ENCODE data around the gene ATP10A. TPM values are rescaled to one million over a fixed set of nuclear protein-coding genes. Genes with fewer than 3 reads are reported as not detected.

The ATP10A gene
- polyA plus RNA-seq, 1 of the 3 experiments (the other 2 are of a cell fraction) = not detected

DNA sequence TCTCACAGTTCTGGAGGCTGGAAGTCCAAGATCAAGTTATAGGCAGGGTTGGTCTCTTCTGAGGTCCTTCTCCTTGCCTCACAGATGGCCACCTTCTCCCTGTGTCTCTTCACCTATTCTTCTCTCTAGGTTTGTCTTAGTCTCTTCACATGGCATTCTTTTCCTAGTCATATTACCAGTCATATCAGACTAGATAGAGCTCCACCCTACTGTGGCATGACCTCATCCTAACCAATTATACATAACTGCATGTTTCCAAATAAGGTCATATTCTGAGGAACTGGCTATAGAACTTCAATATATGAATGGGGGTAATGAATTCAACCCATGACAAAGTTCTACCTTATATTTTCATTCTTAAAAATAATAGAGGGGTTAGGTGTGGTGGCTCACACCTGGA, 227.9 kb downstream of the ATP10A start:
- no peaks in the 10 kb centered on the region for H3K27me3 ChIP-seq (ENCODE audit: insufficient read depth)
- H3K36me3 ChIP-seq (replicated peaks in 1 of 2; ENCODE audit: control insufficient read depth in 1 of 2, insufficient read depth in 2 of 2, low read length in 1 of 2) = no peaks in the 10 kb centered on the region
- peaks cover 0 to 4% of the 10 kb centered on the region in 2 experiments; a peak in 1 of 4 replicates for H3K4me1 ChIP-seq (ENCODE audit: control insufficient read depth in 1 of 2, insufficient read depth in 2 of 2, low read depth in 1 of 2, low read length in 1 of 2)
- no peak overlapping the region for H3K9ac ChIP-seq
- H2AFZ ChIP-seq (ENCODE audit: low read depth) = no peak overlapping the region
- TF ChIP-seq TCF12 (IDR thresholded peaks at IDR 0.05) = no peak
- no peak for TF ChIP-seq USF1 (IDR thresholded peaks at IDR 0.05; ENCODE audit: borderline replicate concordance, low read depth)
- TF ChIP-seq FOXJ3 (CRISPR knock-in tag; IDR thresholded peaks at IDR 0.05) = no peak
- no peak for TF ChIP-seq CHD2 (IDR thresholded peaks at IDR 0.05; ENCODE audit: low read length, partially characterized antibody)
- no peak for TF ChIP-seq FOXM1 (IDR thresholded peaks at IDR 0.05; ENCODE audit: low read depth)
- TF ChIP-seq JUND (IDR thresholded peaks at IDR 0.05) = no peak
- TF ChIP-seq EP300 (IDR thresholded peaks at IDR 0.05; ENCODE audit: borderline replicate concordance in 1 of 2, low read depth in 1 of 2, low read length in 1 of 2) = no peak
- TF ChIP-seq MEF2A (IDR thresholded peaks at IDR 0.05; ENCODE audit: borderline replicate concordance, low read depth) = no peak
- TF ChIP-seq IRF3 (IDR thresholded peaks at IDR 0.05; ENCODE audit: low read depth, low read length) = no peak
- no peak for TF ChIP-seq USF2 (IDR thresholded peaks at IDR 0.05; ENCODE audit: borderline replicate concordance, low read depth, low read length)
- H3F3A ChIP-seq (replicated peaks; ENCODE audit: insufficient read depth) = no peaks in the 10 kb centered on the region
- CTCF ChIA-PET = no interaction called here
- no peaks in the 10 kb centered on the region for H3K9me2 ChIP-seq
- POLR2A ChIA-PET = no interaction called here
- no peak overlapping the region for H3K4me3 ChIP-seq (ENCODE audit: low read depth in 2 of 2, low read length in 1 of 2)
- DNase-seq = no peak
- no peaks in the 10 kb centered on the region for H3K79me2 ChIP-seq (ENCODE audit: insufficient read depth)
- H3K4me2 ChIP-seq = no peak overlapping the region
- no peaks in the 10 kb centered on the region for H3K9me3 ChIP-seq
- H4K20me1 ChIP-seq (ENCODE audit: insufficient read depth) = no peaks in the 10 kb centered on the region
- H3K27ac ChIP-seq (ENCODE audit: low read depth in 2 of 2, low read length in 1 of 2) = no peak overlapping the region

GRCh38 chr15:25633862-25634261, 229.3 kb downstream of the ATP10A start:
- no peak for TF ChIP-seq RCOR1 (IDR thresholded peaks at IDR 0.05; ENCODE audit: low read length)
- TF ChIP-seq FOSL2 (IDR thresholded peaks at IDR 0.05; ENCODE audit: borderline replicate concordance, low read depth) = no peak
- Histone ChIP-seq H3K79me2 (ENCODE audit: insufficient read depth) (no peaks in the 10 kb centered on the region), H3K9ac (no peak overlapping the region), H3K27ac (ENCODE audit: low read depth in 2 of 2, low read length in 1 of 2) (no peak overlapping the region), H3K9me2 (no peaks in the 10 kb centered on the region), H3K9me3 (no peaks in the 10 kb centered on the region), H2AFZ (ENCODE audit: low read depth) (no peak overlapping the region), H3K4me2 (no peak overlapping the region), H3K4me1 (ENCODE audit: control insufficient read depth in 1 of 2, insufficient read depth in 2 of 2, low read depth in 1 of 2, low read length in 1 of 2) (peaks cover 0 to 4% of the 10 kb centered on the region in 2 experiments; a peak in 1 of 4 replicates), H3K27me3 (ENCODE audit: insufficient read depth) (no peaks in the 10 kb centered on the region), H3K36me3 (replicated peaks in 1 of 2; ENCODE audit: control insufficient read depth in 1 of 2, insufficient read depth in 2 of 2, low read length in 1 of 2) (no peaks in the 10 kb centered on the region), H3K4me3 (ENCODE audit: low read depth in 2 of 2, low read length in 1 of 2) (no peak overlapping the region), H4K20me1 (ENCODE audit: insufficient read depth) (no peaks in the 10 kb centered on the region), H3F3A (replicated peaks; ENCODE audit: insufficient read depth) (no peaks in the 10 kb centered on the region)
- WGBS (ENCODE audit: low lambda C conversion rate) = 29% methylated on average over 3 of the region's 3 CpGs
- ChIA-PET POLR2A (no interaction called here), CTCF (no interaction called here)
- no peak for DNase-seq
